OCI-LY1 (cell line): ENCODE data around the gene PLPPR3.

Experiments
- H2AFZ ChIP-seq: fragments of 200-600 bp; sonication (generic), shearing (Covaris generic); 2 replicates; pipeline ENCODE4 v1.6.0; 2014; ENCODE audit warnings: antibody characterized with exemption, mild to moderate bottlenecking, low read length
- H3F3A ChIP-seq: fragments of 200-600 bp; sonication (generic), shearing (Covaris generic); 2 replicates; pipeline ENCODE4 v1.6.0; 2014; ENCODE audit warnings: mild to moderate bottlenecking, antibody characterized with exemption, low read length, moderate library complexity; ENCODE audit not compliant: insufficient read depth
- H3K27ac ChIP-seq: fragments of 200-600 bp; sonication (generic); 2 replicates; pipeline ENCODE4 v1.5.1; 2014; ENCODE audit warnings: low read length, mixed run types, mild to moderate bottlenecking, low read depth; ENCODE audit not compliant: poor library complexity, severe bottlenecking
- H3K27me3 ChIP-seq: fragments of 200-600 bp; sonication (generic); 2 replicates; pipeline ENCODE4 v1.6.0; 2014; ENCODE audit warnings: antibody characterized with exemption, mild to moderate bottlenecking, low read length, moderate library complexity; ENCODE audit not compliant: insufficient read depth
- H3K36me3 ChIP-seq: fragments of 200-600 bp; sonication (generic); 2 replicates; pipeline ENCODE4 v1.6.1; 2014; ENCODE audit warnings: mild to moderate bottlenecking, antibody characterized with exemption, low read length, moderate library complexity, mixed read lengths; ENCODE audit not compliant: insufficient read depth
- H3K4me1 ChIP-seq: fragments of 200-600 bp; sonication (generic); 2 replicates; pipeline ENCODE4 v1.5.1; 2014; ENCODE audit warnings: mild to moderate bottlenecking, low read length, moderate library complexity; ENCODE audit not compliant: insufficient read depth, severe bottlenecking
- H3K4me2 ChIP-seq: fragments of 200-600 bp; sonication (generic), shearing (Covaris generic); 2 replicates; pipeline ENCODE4 v1.6.1; 2014; ENCODE audit warnings: low read length
- H3K4me3 ChIP-seq: fragments of 200-600 bp; sonication (generic); 2 replicates; pipeline ENCODE4 v1.5.1; 2014; ENCODE audit warnings: low read length, low read depth, mild to moderate bottlenecking, mixed read lengths; ENCODE audit not compliant: poor library complexity, severe bottlenecking
- H3K79me2 ChIP-seq: fragments of 200-600 bp; shearing (Covaris generic); 2 replicates; pipeline ENCODE4 v1.6.1; 2016; ENCODE audit warnings: mixed run types, low read length, mixed read lengths; ENCODE audit not compliant: insufficient read depth
- H3K9ac ChIP-seq: fragments of 200-600 bp; sonication (generic), shearing (Covaris generic); 2 replicates; pipeline ENCODE4 v1.6.1; 2014; ENCODE audit warnings: mild to moderate bottlenecking, low read length, mixed read lengths
- H3K9me2 ChIP-seq: fragments of 200-600 bp; sonication (generic), shearing (Covaris generic); 2 replicates; pipeline ENCODE4 v1.6.1; 2014; ENCODE audit warnings: low read depth, mild to moderate bottlenecking, low read length, mixed read lengths
- H3K9me3 ChIP-seq: fragments of 200-600 bp; shearing (Covaris generic); 2 replicates; pipeline ENCODE4 v1.6.1; 2014; ENCODE audit warnings: low read length, mixed read lengths
- H4K20me1 ChIP-seq: fragments of 200-600 bp; sonication (generic), shearing (Covaris generic); 2 replicates; pipeline ENCODE4 v1.6.0; 2016; ENCODE audit warnings: mild to moderate bottlenecking, low read length; ENCODE audit not compliant: insufficient read depth
- EZH2 ChIP-seq: fragments of 200-600 bp; sonication (generic), shearing (Covaris generic); IDR thresholded peaks from 2 replicates; pipeline ENCODE4 v1.8.0; 2017; ENCODE audit warnings: borderline replicate concordance, mixed run types, mild to moderate bottlenecking, antibody characterized with exemption, low read length, moderate library complexity, mixed read lengths
- TF ChIP-seq, protein P1 (sequence below): fragments of 200-600 bp; sonication (generic), shearing (Covaris generic); IDR thresholded peaks from 2 replicates; pipeline ENCODE4 v1.5.1; 2017; ENCODE audit warnings: mild to moderate bottlenecking, antibody characterized with exemption, low read length, moderate library complexity, mixed read lengths

PLPPR3 gene

DNA sequence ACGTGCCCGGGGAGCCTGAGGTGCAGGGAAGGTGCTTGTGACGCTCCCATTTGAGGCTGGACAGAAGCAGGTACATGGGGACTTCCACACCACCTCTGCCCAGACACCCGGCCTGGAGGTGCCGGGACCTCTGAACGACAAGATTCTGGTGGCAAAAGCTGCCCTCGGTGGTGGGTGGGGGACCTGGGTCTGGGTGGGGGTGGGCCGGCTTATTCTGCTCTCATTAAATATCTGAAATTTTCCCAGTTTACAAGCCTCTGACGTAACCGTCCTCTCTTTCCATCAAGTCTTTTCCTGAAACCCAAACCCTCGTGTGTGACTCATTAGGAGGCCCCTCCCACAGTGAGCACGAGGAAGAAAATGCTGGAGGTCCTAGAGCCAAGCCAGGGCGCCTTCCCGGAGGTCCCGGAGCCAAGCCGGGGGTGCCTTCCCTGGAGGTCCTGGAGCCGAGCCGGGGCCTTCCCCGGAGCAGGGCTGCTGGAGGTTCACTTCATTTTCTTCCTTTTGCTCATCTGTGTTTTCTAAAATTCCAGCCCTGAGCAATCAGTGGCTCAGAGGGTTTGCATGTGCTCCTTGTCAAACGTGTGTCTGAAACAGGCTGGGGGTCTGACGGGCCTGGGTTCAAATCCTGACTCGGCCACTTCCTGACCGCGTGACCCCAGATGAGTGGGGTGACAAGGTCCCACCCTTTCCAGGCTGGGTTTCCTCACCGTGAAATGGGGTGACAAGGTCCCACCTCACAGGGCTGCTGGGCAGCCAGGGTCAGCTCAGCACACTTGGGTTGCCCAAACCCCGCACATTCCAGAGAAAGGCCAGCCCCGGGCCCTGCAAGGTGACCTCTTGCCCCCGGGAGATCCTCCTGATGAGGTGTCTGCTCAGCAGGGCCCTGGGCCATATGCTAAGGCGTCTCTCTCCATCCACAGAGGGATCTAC is 47.8 kb upstream of the PLPPR3 start:
- no peak for TF ChIP-seq EZH2
- TF ChIP-seq, protein P1, sequence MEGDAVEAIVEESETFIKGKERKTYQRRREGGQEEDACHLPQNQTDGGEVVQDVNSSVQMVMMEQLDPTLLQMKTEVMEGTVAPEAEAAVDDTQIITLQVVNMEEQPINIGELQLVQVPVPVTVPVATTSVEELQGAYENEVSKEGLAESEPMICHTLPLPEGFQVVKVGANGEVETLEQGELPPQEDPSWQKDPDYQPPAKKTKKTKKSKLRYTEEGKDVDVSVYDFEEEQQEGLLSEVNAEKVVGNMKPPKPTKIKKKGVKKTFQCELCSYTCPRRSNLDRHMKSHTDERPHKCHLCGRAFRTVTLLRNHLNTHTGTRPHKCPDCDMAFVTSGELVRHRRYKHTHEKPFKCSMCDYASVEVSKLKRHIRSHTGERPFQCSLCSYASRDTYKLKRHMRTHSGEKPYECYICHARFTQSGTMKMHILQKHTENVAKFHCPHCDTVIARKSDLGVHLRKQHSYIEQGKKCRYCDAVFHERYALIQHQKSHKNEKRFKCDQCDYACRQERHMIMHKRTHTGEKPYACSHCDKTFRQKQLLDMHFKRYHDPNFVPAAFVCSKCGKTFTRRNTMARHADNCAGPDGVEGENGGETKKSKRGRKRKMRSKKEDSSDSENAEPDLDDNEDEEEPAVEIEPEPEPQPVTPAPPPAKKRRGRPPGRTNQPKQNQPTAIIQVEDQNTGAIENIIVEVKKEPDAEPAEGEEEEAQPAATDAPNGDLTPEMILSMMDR, result no peak
- H3K9me3 ChIP-seq, result no peaks in the 10 kb centered on the region
- no peak overlapping the region for H3K4me3 ChIP-seq
- no peaks in the 10 kb centered on the region for H3K9me2 ChIP-seq
- H3K4me1 ChIP-seq, result peaks cover 17% of the 10 kb centered on the region
- H3K9ac ChIP-seq, result no peak overlapping the region
- H3K79me2 ChIP-seq, result no peaks in the 10 kb centered on the region
- H2AFZ ChIP-seq, result no peak overlapping the region
- peaks cover 26% of the 10 kb centered on the region for H3K36me3 ChIP-seq
- no peaks in the 10 kb centered on the region for H4K20me1 ChIP-seq
- H3K27me3 ChIP-seq, result no peaks in the 10 kb centered on the region
- H3F3A ChIP-seq, result no peaks in the 10 kb centered on the region
- H3K27ac ChIP-seq, result no peak overlapping the region
- no peak overlapping the region for H3K4me2 ChIP-seq

DNA sequence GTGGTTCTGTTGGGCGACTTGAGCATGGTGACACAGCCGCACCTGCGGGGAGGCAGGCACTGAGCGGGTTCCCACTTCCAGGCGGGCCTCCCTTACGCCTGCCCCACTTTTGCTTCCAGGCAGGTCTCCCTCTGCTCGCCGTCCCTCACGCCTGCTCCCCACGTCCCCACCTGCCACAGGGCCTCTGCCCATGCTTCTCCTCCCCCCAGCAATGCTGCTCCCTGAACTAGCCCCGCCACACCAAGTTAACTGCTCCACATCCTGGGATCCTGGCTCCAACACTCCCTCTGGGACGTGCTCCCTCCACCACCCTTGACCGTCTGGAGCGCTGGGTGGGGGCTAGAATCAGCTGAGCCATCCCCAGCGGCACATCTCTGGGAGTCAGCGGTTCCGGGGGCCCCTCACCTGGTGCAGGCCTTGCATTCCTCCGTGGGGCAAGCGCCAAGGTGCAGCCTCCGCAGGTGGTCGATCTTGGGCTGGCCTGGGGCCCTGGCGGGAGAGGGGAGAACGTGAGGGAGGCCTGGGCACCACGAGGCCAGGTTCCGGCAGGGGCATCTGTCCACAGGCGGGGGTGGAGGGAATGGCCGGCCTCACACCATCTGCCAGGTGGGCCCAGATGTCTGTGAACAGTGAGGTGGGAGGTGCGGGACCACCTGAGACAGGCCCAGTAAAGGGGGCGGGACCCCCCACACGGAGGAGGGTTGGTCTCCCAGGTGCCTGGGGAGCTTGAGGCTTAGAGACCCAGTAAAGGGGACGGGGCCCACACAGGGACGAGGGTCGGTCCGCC is 46.9 kb upstream of the PLPPR3 start:
- H3F3A ChIP-seq, result no peaks in the 10 kb centered on the region
- H4K20me1 ChIP-seq, result no peaks in the 10 kb centered on the region
- no peaks in the 10 kb centered on the region for H3K9me3 ChIP-seq
- peaks cover 26% of the 10 kb centered on the region for H3K36me3 ChIP-seq
- H3K4me3 ChIP-seq, result no peak overlapping the region
- no peak overlapping the region for H3K4me2 ChIP-seq
- no peak overlapping the region for H3K27ac ChIP-seq
- peaks cover 16% of the 10 kb centered on the region for H3K4me1 ChIP-seq
- no peak overlapping the region for H3K9ac ChIP-seq
- H2AFZ ChIP-seq, result no peak overlapping the region
- TF ChIP-seq, protein P1, result no peak
- TF ChIP-seq EZH2, result no peak
- H3K79me2 ChIP-seq, result no peaks in the 10 kb centered on the region
- H3K27me3 ChIP-seq, result no peaks in the 10 kb centered on the region
- no peaks in the 10 kb centered on the region for H3K9me2 ChIP-seq

DNA sequence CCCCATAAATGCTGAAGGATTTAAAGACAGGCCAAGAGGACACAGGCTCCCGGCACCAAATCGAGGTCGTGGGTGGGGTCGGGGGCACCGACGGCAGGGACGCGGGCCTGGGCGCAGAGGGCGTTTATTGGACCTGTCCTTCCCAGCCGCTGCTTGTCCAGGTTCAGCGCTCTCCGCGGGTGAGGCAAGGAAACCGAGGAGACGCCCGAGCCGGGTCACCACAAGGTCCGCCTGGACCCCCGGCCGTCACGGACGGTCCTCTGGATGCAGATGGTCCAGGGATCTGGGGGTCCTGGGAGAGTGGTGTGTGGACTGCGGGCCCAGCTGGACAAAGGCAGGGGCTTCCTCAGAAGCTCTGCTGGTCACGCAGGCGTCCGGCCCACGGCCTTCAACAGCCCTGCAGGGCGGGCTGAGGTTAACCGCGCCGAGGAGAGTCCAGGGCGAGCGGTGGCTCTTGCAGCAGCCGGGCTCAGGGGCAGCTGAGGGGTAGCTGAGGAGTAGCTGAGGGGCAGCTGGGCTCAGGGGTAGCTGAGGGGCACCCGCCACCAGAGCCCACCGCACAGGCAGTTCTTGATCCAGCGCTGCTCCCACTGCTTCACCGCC is 46.2 kb upstream of the PLPPR3 start:
- peaks cover 26% of the 10 kb centered on the region for H3K36me3 ChIP-seq
- H3K27ac ChIP-seq, result no peak overlapping the region
- no peaks in the 10 kb centered on the region for H3K9me3 ChIP-seq
- H3K79me2 ChIP-seq, result no peaks in the 10 kb centered on the region
- H3K9me2 ChIP-seq, result no peaks in the 10 kb centered on the region
- peaks cover 18% of the 10 kb centered on the region for H3K4me1 ChIP-seq
- TF ChIP-seq, protein P1, result no peak
- TF ChIP-seq EZH2, result no peak
- H3K4me2 ChIP-seq, result no peak overlapping the region
- no peaks in the 10 kb centered on the region for H3F3A ChIP-seq
- no peak overlapping the region for H2AFZ ChIP-seq
- no peaks in the 10 kb centered on the region for H3K27me3 ChIP-seq
- H3K4me3 ChIP-seq, result no peak overlapping the region
- H4K20me1 ChIP-seq, result no peaks in the 10 kb centered on the region
- H3K9ac ChIP-seq, result no peak overlapping the region
